Subcutaneous adipose tissue (tissue), 4 donors: ENCODE measurements around the gene CCL26. TPM values are rescaled to one million over a fixed set of nuclear protein-coding genes. Genes with fewer than 3 reads are reported as not detected.

Experiments used
- total RNA-seq, 4 donors: library from RNA; depleted of rRNA; stranded (reverse); fragments of >200 nt; gene quantifications; one replicate each; pipeline ENCODE4 v1.1.0, GENCODE V29; 2016
- TF ChIP-seq, protein P1 (sequence below): fragments of 450-650 bp; IDR thresholded peaks from one replicate; pipeline ENCODE4 v1.5.1; 2016; ENCODE audit warnings: low read depth, mild to moderate bottlenecking, control low read depth, antibody characterized with exemption, moderate library complexity

The CCL26 gene
- total RNA-seq, 4 donors from 2014 or later, result 1.5 TPM; not detected in 3

DNA sequence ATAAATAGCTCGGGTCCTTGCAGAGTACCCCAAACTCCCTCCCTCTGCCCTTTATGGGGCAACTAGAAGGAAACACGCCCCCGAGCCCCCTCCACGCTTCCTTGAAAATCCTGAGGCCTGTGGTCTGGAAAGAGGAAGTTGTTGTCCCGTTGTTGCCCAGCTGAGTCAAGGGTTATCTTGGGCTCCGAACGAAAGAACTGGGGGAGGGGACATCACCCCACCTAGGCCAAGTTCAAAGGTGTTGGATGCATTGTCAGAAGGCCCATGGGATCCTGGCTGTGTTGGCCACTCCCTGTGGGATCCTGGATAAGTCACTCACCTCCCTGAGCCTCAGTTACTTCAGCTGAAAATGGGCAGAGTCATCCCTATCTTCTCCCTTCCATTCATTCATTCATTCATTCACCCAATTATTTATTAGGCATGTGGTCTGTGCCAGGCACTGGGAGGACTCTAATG lies 41.8 kb upstream of the CCL26 start, which contains the start of gene CCL24:
Gene CCL24, minus strand, starts transcription at position 26 of the 456 bp plus-strand sequence. CDS start 91 bp downstream, outside the sequence.
- TF ChIP-seq, protein P1, sequence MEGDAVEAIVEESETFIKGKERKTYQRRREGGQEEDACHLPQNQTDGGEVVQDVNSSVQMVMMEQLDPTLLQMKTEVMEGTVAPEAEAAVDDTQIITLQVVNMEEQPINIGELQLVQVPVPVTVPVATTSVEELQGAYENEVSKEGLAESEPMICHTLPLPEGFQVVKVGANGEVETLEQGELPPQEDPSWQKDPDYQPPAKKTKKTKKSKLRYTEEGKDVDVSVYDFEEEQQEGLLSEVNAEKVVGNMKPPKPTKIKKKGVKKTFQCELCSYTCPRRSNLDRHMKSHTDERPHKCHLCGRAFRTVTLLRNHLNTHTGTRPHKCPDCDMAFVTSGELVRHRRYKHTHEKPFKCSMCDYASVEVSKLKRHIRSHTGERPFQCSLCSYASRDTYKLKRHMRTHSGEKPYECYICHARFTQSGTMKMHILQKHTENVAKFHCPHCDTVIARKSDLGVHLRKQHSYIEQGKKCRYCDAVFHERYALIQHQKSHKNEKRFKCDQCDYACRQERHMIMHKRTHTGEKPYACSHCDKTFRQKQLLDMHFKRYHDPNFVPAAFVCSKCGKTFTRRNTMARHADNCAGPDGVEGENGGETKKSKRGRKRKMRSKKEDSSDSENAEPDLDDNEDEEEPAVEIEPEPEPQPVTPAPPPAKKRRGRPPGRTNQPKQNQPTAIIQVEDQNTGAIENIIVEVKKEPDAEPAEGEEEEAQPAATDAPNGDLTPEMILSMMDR, result no peak

DNA sequence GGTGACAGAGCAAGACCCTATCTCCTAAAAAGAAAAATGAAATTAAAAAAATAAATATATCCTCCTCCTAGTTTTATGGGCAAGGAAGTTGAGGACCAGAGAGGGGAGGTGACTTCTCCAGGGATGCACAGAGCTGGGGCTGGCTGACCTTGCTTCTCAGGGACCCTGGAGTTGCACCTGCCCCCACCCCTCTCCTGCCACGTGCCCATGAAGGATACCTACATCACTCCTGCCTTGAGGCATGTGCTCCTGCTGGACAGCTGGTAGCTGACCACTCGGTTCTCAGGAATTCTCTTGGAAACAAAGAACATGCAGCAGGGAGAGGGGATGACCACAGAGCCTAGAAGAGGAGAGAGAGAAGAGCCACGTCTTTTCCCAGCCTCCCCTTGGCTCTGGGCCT lies 41.1 kb upstream of the CCL26 start:
- TF ChIP-seq, protein P1, result no peak

DNA sequence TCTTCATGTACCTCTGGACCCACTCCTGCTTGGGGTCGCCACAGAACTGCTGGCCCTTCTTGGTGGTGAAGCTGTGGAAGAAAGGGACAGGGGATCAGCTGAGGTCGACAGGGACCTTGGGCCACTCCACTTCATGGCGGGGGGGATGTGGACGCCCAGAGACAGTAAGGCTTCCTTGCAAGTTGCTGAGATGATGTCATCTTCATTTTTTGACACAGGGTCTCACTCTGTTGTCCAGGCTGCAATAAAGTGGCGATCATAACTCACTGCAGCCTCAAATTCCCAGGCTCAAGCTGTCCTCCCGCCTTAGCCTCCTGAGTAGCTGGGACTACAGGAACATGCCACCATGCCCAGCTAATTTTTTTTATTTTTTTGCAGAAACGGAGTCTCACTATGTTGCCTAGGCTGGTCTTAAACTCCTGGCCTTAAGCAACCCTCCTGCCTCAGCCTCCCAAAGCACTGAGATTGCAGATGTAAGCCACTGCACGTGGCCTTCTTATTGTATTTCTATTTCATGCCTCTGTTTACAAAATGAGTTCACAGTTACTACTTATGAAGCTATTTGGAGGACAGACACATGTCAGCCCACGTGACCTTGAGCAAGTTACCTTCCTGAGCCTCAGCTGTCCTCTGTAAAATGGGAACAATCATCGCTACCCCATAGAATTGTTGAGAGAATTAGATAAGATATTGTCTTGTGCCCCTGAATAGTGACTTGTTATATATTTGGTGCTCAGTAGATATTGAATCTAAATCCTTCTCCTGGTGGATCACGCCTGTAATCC lies 40.1 kb upstream of the CCL26 start:
- TF ChIP-seq, protein P1, result no peak

GRCh38 chr7:75809396-75809795 lies 37.4 kb upstream of the CCL26 start:
- TF ChIP-seq, protein P1, result no peak

DNA sequence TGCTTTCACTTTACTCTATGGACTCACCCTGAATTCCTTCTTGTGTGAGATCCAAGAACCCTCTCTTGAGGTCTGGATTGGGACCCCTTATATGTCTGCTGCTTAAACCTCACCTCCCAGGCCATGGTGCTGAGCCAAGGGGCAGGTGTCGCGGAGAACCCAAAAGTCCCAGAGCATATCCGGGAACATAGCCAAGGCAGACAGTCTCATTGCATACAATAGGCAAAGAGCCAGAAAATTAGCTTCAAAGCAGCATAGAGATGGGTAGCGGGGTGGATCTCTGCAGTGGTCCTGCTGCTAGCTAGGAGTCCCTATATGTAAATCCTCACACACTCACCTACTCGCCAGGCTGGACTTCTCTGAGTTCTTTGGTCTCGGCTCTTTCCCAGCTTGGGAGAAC lies 36.1 kb upstream of the CCL26 start:
- TF ChIP-seq, protein P1, result no peak

GRCh38 chr7:75807452-75807851 lies 35.4 kb upstream of the CCL26 start:
- TF ChIP-seq, protein P1, result no peak

DNA sequence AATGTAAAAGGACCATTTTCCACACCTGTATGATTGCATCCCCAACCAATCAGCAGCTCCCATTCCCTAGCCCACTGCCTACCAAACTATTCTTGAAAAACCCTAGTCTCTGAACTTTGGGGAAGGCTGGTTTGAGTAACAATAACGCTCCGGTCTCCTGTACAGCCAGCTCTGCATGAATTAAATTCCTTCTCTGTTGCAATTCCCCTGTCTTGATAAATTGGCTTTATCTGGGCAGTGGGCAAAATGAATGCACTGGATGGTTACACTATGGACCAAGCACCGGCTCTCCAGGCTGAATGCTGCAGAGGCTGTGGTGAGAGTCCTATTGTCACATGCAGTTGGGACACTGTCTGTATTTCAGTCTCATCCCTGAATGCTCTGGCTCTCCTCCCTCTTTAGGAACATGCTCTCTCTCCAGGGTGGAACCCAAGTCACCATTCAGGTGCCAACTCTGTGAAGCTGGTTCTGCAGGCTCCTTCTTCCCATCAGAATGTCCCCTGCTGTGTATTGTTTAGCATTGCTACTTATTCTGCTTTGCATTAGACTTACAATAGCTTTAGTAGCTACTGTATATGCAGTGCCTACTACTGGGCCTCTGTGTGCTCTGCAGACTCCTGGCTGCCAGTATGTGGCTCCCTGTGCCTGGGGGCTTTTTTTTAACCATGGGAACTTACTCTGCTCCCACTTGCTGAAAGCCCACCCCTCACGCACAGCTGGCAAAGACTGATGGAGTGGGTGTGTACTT lies 34.7 kb upstream of the CCL26 start:
- TF ChIP-seq, protein P1, result no peak
